HG03378 (cell line): ENCODE data around the gene TEX51.

Experiments used
- ATAC-seq: cut with Tn5 transposase; IDR thresholded peaks from one replicate; pipeline ENCODE4 v1.9.1; 2021; ENCODE audit warnings: mild to moderate bottlenecking, moderate library complexity; ENCODE audit not compliant: unreplicated experiment

The TEX51 gene

GRCh38 chr2:126946318-126947102 lies 47.8 kb downstream of the TEX51 start:
- ATAC-seq, result no peak

DNA sequence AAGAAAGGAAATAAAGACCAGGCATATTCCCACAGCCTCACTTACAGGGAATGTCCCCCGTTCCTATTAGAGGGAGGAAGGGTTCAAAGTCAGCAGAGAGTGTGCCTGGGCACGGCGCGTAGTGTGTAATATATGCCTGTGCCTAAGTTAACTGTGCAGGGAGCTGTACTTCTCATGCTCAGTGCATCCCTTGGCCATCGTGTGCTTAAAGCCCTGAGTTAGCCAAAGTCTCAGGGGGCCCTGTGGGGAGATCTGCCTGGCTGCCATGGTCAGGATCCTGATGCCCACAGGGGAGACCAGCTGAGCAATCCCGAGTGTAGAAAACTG lies 48.4 kb downstream of the TEX51 start:
- no peak for ATAC-seq

- ATAC-seq, result no peak
Measured at GRCh38 chr2:126949775-126950174, 51.1 kb downstream of the TEX51 start.

DNA sequence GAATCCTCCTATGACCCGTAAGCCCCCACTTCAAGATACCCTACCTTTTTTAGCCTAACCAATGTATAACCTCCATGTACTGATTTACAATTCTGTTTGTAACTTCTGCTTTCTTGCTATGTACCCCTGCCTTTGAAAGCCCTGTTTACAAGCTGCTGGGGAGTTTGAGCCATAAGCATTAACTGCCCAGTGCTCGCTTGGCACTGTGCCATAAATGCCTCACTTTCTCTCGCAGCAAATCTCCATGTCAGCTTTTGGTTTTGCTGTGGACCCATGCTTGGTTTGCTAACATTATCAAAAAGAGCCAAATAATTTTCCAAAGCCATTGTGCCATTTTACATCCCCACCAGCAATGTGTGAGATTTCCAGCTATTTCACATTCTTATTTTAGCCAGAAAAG lies 51.8 kb downstream of the TEX51 start:
- no peak for ATAC-seq
